ENCODE data around the gene ABI1. TPM values are rescaled to one million over a fixed set of nuclear protein-coding genes. Genes with fewer than 3 reads are reported as not detected.

The ABI1 gene
- total RNA-seq, 1 experiment from 2014 or later = 50.8 TPM

GRCh38 chr10:26699631-26700030 is 161.1 kb downstream of the ABI1 start:
- POLR2A ChIA-PET (ENCODE audit: unreplicated experiment) = no interaction called here

GRCh38 chr10:26698909-26699308 is 161.8 kb downstream of the ABI1 start:
- H3K9me2 ChIP-seq (ENCODE audit: insufficient read depth) = no peaks in the 10 kb centered on the region
- no TSS peak for BruUV-seq (replicated peaks)
- intact Hi-C loops (cut with micrococcal nuclease; ENCODE audit: unreplicated experiment) = no loop called here
- H3K4me1 ChIP-seq (replicated peaks; ENCODE audit: insufficient read depth) = peaks cover 8% of the 10 kb centered on the region; the same call in 1 of the 2 replicates
- H3K27me3 ChIP-seq (ENCODE audit: insufficient read depth, low read depth) = no peaks in the 10 kb centered on the region
- H4K20me1 ChIP-seq (ENCODE audit: insufficient read depth) = no peaks in the 10 kb centered on the region
- peak overlapping the region; percentile 68; the same call in 1 of the 2 replicates for H3K4me3 ChIP-seq
- no peak overlapping the region for H3K27ac ChIP-seq
- CTCF ChIA-PET = no interaction called here
- no peaks in the 10 kb centered on the region for H3F3A ChIP-seq (ENCODE audit: insufficient read depth, low read depth)
- no peak overlapping the region for H2AFZ ChIP-seq
- peaks cover 20% of the 10 kb centered on the region for H3K79me2 ChIP-seq (ENCODE audit: low read depth)
- no peak for TF ChIP-seq EZH2 (IDR thresholded peaks at IDR 0.05; ENCODE audit: low read depth)
- TF ChIP-seq CTCF (conservative IDR thresholded peaks at IDR 0.05) = no peak
- H3K36me3 ChIP-seq (ENCODE audit: low read depth) = no peaks in the 10 kb centered on the region
- POLR2A ChIA-PET (ENCODE audit: unreplicated experiment) = no interaction called here
- no peaks in the 10 kb centered on the region for H3K9me3 ChIP-seq (ENCODE audit: insufficient read depth, low read depth)
- peak overlapping the region; percentile 92 for H3K4me2 ChIP-seq
- no peak for DNase-seq

More at GRCh38 chr10:26699631-26700030, 161.1 kb downstream of the ABI1 start:
- peaks cover 20% of the 10 kb centered on the region for H3K79me2 ChIP-seq (ENCODE audit: low read depth)
- no peaks in the 10 kb centered on the region for H3F3A ChIP-seq (ENCODE audit: insufficient read depth, low read depth)
- intact Hi-C loops (cut with micrococcal nuclease; ENCODE audit: unreplicated experiment) = no loop called here
- H3K9me2 ChIP-seq (ENCODE audit: insufficient read depth) = no peaks in the 10 kb centered on the region
- BruUV-seq (replicated peaks) = no TSS peak
- TF ChIP-seq CTCF (conservative IDR thresholded peaks at IDR 0.05) (no peak), EZH2 (IDR thresholded peaks at IDR 0.05; ENCODE audit: low read depth) (no peak)
- no peak overlapping the region for H3K4me2 ChIP-seq
- no peak overlapping the region for H3K27ac ChIP-seq
- no peak for DNase-seq
- H3K36me3 ChIP-seq (ENCODE audit: low read depth) = no peaks in the 10 kb centered on the region
- CTCF ChIA-PET = no interaction called here
- no peaks in the 10 kb centered on the region for H4K20me1 ChIP-seq (ENCODE audit: insufficient read depth)
- H3K4me3 ChIP-seq = no peak overlapping the region
- H3K27me3 ChIP-seq (ENCODE audit: insufficient read depth, low read depth) = no peaks in the 10 kb centered on the region
- no peaks in the 10 kb centered on the region for H3K9me3 ChIP-seq (ENCODE audit: insufficient read depth, low read depth)
- no peak overlapping the region for H2AFZ ChIP-seq
- H3K4me1 ChIP-seq (replicated peaks; ENCODE audit: insufficient read depth) = peaks cover 8% of the 10 kb centered on the region; the same call in 1 of the 2 replicates

GRCh38 chr10:26697922-26698608 is 162.7 kb downstream of the ABI1 start:
- no peaks in the 10 kb centered on the region for H3K9me3 ChIP-seq (ENCODE audit: insufficient read depth, low read depth)
- ChIA-PET POLR2A (ENCODE audit: unreplicated experiment) (interaction anchor here (0.7 to 0.8 kb wide), 3 partner anchors 11 to 806 kb away, joined by 4 to 6 read pairs (median 5); partner anchors contain the start of gene RAB18), CTCF (no interaction called here)
- no peaks in the 10 kb centered on the region for H3K27me3 ChIP-seq (ENCODE audit: insufficient read depth, low read depth)
- peak in 1 of 2 experiments; percentile 1 for DNase-seq
- peaks cover 20% of the 10 kb centered on the region for H3K79me2 ChIP-seq (ENCODE audit: low read depth)
- BruUV-seq (replicated peaks) = no TSS peak
- peak overlapping the region; percentile 92 for H3K4me2 ChIP-seq
- intact Hi-C loops (cut with micrococcal nuclease; ENCODE audit: unreplicated experiment) = no loop called here
- H3K4me1 ChIP-seq (replicated peaks; ENCODE audit: insufficient read depth) = peaks cover 8% of the 10 kb centered on the region; the same call in 1 of the 2 replicates
- H3K4me3 ChIP-seq = peak overlapping the region; percentile 68
- TF ChIP-seq CTCF (conservative IDR thresholded peaks at IDR 0.05) = no peak
- TF ChIP-seq EZH2 (IDR thresholded peaks at IDR 0.05; ENCODE audit: low read depth) = no peak
- H3K27ac ChIP-seq = no peak overlapping the region
- H3K36me3 ChIP-seq (ENCODE audit: low read depth) = no peaks in the 10 kb centered on the region
- H3K9me2 ChIP-seq (ENCODE audit: insufficient read depth) = no peaks in the 10 kb centered on the region
- no peaks in the 10 kb centered on the region for H3F3A ChIP-seq (ENCODE audit: insufficient read depth, low read depth)
- no peaks in the 10 kb centered on the region for H4K20me1 ChIP-seq (ENCODE audit: insufficient read depth)
- peak overlapping the region; percentile 93 for H2AFZ ChIP-seq

Data from PC-9 (cell line).